Ammon's horn (tissue), 1 donor: ENCODE data around the gene PLA2G7.
A peak's percentile ranks its signal among the peaks of the same experiment; 100 is the strongest.
"Not testable (repeated sequence)": the region's sequence is repeated elsewhere in the genome, so short reads cannot be mapped to it uniquely, and the experiment has no call there.

Source experiments
- DNase-seq: peaks from one replicate; pipeline ENCODE4 v3.0.0-alpha.2; 2016; ENCODE audit warnings: low spot score

The PLA2G7 gene

DNA sequence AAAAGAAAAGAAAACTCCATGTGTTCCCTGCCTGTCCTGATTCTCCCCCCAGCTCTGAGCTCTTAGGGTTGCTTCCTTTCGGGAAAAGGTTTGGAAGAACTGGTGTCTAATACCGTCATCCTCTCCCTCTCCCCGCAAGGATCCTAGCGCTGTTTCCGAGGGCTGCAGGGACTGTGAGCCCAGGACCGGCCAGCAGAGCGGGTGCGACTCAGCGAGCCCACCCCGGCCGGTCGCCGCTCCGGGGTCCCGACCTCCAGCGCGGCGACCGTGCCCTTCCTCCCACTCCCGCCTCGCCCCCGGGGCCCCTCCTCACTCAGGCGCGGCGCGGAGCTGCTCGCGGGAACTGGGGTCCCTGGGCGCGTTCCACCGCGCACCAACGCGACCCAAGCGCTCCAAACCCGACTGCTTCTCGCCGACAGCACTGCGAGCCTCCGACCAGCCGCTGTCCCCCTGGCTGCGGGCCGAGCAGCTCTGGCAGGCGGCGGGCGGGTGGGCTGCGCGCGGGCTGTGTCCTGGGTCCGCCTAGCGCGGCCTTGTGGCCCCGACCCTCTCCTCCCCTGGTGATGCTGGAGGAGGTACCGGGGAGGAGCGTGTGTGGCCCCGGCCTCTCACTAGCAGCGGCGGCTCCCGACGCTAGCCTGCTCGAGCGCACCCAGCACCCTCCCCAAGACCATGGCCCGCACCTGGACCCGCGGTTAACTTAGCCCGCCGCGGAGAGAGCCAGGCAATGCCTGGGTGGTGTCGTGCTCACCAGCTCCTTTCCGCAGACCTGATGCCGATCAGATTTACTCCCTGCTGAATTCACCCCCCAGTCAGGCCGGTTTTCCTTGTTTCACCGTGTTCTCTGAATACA is at the start of gene PLA2G7:
Gene PLA2G7, minus strand, starts transcription at position 509 of the 853 bp plus-strand sequence. CDS start 12,484 bp downstream, outside the sequence.
- peak; percentile 32 for DNase-seq

DNA sequence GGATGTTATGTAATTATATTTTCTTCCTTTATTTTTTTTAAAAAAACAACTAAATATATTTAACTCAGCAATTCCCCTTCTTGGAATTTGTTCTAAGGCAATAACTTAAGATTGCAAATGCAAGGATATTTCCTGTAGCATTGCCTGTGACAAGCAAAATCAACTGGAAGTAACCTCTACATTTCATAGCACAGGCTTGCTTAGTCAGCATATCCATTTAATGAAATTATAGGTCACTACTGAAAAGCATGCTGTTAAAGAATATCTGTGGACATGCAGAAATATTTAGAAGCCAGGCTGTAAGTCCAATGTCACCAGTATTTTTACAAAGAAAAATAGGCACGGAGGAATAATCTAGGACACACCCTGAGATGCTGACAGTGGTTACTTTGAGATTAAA is 49.4 kb upstream of the PLA2G7 start:
- DNase-seq, result no peak

DNA sequence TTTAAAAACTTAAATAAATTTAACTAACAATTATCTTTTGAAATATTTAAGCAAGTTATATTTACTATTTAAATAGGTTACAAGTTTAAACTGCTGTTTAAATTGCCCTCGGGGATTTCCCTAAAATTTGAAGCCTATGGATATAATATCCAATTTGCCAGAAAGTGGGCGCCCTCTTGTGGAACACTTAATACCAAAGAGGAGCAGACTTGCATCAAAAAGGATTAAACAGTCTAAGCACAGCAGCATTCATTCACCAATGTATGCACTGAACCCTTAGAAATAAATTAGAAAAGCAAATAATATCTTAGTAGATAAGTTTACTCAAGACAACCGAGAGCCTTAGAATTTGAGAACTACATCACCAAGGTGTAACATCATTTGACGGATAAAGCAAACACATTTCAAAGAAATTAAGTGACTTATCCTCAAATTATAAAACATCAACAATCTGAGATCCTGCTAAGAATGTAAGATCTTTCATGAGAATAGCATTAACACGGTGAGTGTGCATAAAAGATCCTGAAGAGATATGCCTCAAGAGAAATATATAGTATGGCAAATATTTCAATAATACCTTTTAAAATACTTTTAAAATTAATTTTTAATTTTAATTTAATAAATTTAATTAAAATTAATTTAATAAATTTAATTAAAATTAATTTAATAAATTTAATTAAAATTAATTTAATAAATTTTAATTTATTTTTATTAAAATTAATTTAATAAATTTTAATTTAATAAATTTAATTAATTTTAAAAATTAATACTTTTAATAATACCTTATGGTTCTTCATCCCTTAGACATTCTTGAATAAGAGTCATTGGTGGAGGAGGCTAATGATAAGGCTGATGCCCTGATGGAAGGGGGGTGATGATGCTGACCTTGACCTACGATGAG is 46.6 kb upstream of the PLA2G7 start:
- peak; percentile 79 for DNase-seq

DNA sequence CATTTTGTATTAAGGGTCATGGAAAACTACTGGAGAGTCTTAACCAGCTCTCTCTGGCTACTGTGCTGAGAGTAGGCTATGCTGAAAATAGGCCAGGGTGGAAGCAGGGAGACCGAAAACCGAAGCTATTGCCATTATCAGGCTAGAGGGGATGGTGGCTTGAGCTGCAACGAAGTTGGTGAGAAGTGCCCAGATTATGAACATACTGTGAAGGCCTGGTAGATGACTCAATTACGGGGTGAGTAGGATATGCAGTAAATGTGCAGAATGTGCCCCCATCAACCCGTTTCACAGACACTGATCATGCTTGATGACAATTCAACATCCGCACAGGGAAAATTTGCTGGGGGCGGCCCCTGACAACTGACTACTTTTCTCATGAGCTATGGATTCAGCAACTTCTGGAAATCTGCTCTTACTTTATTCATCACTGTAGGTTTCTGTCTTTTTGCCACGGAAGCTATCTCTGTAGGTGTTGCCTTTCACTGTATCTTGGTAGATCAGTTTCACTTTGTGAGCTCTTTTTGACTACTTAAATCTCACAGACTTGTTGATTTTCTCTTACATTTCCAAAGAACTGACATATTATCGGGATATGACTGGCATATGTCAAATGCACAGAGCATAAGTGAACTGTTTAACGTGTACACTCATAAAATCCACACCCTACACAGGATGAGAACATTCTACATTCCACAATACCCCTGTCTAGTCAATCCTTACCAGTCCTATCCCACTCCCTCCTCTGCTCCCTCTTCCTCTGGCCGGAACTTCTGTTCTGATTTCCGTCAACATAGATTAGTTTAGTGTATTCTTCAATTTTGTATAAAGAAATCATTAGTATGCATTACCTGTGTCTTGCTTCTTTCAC is 42.5 kb upstream of the PLA2G7 start:
- DNase-seq, result no peak

DNA sequence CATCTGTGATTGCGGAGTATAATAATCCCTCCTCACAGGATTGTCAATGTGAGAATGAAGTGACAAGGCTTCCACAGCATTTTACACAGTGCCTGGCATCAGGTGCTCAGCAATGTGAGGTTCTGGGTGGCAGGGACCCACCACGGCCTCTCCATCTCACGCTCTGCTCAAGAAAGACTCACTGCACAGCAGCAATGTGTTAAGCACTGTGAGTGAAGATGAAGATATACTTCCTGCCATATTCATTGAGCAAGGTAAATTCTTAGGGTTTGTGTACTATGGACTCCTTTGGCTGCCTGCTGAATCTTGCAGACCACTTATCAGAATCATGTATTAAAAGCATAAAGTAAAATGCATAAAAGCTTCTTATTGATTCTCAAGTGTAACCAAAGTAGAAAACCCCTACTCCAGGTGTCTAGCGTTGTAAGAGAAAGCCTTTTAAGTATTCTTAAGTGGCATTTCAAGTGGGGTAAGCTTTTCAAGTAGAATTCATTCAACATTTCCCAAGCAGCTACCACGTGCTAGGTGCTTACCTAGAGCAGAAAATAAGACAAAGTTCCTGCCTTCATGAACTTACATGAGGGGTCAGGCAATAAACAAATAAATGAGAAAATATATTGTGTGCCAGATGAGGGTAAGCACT is 41.0 kb upstream of the PLA2G7 start:
- no peak for DNase-seq

DNA sequence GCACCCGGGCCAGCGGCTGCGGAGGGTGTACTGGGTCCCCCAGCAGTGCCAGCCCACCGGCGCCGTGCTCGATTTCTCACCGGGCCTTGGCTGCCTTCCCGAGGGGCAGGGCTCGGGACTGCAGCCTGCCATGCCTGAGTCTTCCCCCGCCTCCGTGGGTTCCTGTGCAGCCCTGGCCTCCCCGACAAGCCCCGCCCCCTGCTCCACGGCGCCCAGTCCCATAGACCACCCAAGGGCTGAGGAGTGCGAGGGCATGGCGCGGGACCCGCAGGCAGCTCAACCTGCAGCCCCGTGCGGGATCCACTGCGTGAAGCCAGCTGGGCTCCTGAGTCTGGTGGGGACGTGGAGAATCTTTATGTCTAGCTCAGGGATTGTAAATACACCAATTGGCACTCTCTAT is 39.6 kb upstream of the PLA2G7 start:
- not testable (repeated sequence) for DNase-seq

DNA sequence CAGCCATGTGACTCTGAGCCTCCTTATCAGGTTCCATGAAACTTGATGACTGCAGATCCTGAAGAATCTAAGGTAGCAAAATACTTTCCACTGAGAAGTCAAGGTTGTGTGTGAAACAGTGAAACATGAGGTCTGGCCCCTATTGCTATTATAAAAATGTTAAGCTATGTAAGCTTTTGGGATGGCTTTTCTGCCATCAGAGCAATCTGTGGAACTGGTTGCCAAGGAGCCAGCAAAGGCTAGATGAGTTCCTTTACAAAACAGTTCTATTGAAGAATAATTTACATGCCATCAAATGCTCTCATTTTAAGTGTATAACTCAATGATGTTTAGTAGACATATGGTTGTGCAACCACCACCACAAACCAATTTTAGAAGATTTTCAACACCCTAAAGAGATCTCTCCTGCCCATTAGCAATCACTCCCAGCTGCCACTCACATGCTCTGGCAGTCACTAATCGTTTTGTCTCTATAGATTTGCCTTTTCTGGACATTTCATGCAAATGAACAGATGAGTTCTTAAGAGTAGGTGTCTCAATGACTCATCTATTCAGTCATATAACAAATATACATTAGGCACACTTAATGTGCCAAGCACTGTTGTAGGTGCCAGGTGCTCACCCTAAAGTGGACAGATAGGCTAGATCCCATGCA is 38.2 kb upstream of the PLA2G7 start:
- no peak for DNase-seq

DNA sequence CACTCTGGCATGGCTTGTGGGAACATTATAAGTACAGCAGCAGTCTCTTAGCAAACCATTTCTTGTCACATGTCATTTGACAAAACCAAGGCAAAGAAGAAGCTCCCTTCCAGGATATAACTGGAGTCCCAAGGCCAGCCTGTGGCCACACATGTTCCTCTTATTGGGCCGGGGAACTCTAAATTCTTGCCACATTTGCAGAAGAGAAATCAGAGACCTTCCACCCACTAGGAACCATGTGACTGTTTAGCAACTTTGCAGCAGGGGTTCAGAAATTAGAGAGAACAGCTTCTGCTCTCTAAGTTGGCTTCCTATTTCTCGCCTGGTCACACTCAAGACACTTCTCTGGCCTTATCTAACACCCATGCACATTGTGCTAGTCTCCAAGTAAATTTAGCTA is 37.6 kb upstream of the PLA2G7 start:
- DNase-seq, result peak; percentile 67

DNA sequence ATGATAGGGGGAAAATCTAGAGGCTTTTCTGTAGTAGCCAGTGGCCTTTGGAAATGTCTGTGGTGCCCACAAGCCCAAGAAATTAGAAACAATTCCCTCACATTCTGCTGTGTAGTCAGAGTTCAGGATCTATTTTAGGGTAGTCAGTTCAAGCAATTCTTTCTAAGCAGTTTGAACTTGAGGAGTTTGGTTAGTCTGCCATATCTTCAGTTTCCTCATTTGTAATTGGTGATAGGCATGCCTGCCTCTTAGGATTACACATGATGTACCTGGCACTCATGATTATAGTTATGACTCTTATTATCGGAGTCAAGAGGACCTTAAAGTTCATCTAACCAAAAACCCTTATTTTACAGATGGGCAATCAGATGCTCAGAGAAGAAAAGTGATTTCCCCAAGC is 36.8 kb upstream of the PLA2G7 start:
- DNase-seq, result peak; percentile 7

DNA sequence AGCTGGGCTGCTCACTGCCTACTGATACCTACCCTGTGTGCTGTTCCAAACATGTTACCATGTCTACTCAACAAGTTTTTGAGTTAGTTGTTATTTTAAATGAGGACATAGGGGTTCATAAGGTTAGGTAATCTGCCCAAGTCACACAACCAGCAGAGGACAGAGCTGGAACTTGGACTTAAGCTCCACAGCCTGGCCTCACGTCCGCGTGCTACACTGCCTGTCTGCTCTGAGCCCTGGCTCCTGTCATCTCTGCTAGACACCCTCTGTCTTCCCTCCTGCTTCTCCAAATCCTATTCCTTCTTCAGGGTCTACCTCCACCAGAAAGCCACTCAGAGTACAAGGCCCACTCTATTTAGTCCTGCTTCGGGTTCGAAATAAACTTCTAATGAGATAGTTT is 29.8 kb upstream of the PLA2G7 start:
- no peak for DNase-seq

DNA sequence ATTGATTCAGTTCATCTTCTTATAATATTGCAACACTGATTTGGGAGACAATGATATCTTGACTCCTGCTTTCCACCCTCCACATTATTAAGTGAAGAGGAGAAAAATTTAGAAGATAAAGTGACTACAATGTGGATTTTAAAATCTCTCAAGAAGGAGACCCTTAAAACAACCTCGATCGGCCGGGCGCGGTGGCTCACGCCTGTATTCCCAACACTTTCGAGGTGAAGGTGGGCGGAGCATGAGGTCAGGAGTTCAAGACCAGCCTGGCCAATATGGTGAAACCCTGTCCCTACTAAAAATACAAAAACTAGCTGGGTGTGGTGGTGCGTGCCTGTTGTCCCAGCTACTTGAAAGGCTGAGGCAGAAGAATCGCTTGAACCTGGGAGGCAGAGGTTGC is 29.1 kb upstream of the PLA2G7 start:
- DNase-seq, result not testable (repeated sequence)

DNA sequence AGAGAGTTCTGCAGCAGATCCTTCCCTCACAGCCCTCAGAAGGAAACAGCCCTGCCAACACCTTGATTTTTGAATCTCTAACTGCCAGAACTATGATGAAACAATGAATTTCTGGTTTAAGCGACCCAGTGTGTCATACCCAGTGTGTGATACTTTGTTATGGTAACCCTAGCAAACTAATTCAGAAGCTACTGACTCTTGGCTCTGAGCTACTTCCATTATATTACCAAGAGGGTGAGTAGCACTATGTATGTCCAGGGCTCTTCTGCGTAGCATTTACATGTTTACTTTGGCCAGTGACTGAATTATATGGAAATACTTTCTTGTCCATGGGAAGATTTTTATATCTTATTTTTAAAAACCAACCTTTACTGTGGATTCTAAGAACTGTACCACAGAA is 28.3 kb upstream of the PLA2G7 start:
- DNase-seq, result no peak

DNA sequence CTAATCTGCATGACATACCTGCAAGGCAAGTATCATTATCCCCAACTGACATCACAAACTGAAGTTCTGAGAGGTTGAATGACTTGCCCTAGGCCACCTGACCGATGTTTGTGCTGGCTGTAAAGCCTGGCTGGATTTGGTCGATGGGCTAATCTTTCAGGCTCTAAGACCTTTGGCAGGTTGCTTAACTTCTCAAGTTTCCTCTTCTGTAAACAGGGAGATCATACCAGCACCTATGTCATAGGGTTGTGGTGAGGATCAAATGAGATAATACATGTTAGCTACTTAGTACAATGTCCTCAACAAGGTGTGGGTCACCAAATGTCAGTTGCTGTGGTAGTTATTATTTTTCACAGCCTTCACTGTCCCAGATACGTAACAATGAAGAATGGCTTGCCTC is 25.8 kb upstream of the PLA2G7 start:
- no peak for DNase-seq

DNA sequence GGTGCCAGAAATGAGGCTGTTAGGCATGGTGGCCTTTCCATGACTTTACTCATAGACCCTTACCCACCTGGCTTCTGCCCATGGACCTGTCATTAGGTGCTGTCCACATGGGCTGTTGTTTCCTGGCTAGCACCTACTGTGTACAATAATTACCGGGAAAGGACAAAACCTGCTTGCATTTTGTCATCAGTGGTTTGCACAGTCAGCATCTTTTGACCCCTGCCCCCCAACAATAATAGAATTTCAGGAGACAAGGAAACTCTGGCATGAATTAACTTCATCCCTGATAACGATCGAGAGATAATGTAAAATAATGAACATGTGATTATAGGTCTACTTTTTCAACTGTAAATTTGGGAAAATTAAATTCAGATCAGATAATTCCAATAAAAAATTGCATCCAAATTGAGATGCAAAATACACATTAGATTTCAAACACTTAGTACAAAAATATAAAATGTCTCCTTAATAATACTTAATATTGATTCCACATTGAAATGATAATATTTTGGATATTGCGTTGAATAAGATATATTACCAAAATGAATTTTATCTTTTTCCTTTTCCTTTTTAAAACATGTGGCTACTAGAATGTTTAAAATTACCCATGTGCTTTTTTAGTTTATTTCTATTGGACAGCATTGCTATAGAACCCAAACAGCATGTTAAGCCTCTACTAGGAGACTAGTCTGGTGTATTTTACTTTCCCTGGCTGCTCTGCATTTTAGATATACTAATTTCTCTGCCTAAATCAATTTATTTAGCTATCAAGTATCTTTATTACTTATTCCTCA is 24.0 kb upstream of the PLA2G7 start:
- DNase-seq, result no peak

DNA sequence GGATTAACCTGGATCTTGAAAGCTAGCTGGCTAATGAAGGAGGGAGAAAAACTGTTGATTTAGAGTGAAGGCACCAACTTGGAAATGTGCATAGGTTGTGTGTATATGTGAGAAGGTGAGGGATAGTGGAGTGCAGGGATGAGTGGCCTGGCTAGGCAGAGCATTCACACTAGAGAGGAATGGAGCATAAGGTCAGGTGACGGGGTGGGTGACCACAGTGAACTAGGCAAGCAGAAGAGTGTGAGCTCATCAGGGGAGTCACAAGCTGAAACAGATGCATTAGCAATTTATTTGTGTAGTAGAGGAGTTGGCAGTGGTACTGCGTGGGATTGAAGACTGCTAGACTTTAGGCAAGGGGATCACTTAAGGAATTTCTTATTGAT is 22.0 kb upstream of the PLA2G7 start:
- no peak for DNase-seq

DNA sequence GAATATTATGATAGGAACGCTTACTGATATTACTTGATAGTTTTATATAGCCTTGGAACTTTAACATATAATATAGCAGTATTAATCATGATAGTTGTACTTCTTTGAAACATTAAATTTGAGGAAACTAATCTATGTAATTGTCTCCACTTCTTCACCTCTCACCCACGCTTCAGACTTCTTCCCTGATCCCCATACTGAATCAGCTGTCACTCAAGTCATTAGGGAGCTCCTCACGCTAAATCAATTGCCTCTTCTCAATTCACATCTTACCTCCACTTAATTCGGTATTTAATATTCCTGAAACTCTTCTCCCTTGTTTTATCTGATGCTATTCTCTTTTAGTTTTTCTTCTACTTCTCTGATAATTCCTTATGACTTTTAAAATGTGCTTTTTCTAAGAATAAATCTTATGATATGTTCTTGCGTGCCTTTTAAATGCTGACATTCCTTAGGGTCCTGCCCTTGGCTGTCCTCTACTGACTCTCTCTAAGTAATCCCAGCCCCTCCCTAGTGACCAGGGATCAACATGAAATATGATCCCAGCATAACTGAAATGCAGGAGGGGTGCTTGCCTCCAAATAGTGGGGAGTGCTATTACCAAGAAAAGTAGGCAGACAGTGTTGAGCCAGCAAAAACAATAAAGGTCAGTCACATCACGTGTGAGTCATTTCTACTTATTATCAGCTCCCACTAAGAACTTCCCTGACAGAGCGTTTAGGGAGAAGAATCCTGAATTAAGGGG is 21.5 kb upstream of the PLA2G7 start:
- no peak for DNase-seq

DNA sequence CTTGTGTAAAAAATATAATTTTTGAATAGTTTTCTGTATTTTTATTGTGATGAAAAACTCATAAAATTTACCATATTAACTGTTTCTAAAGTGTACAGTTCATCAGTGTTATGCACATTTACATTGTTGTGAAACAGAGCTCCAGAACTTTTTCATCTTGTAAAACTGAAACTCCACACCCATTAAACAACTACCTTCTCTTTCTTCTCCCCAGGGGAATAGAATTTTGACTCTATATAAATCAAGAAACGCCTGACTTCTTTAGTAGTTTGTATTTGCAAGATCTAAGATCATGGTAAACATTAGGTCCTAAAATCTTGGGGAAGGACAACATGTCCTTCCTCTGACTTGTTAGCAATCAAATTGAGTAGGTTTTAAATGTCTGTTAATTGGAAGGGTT is 20.7 kb upstream of the PLA2G7 start:
- no peak for DNase-seq

DNA sequence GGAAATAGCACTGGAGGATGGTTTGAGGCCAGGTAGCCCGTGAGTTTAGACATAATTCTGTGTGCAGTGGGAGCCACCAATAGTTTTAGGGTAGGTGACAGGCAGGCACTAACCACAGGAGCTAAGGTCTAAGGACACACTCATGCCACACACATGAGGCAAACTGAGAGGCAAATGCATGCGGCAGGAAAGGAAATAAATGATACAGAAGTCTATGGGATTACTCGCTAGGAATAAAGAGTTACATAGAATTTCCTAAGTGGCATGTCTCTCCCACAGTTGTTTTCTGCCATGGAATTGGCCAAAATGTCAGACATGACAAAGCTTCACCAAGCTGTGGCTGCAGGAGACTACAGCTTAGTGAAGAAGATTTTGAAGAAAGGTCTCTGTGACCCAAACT is 16.5 kb upstream of the PLA2G7 start:
- no peak for DNase-seq

DNA sequence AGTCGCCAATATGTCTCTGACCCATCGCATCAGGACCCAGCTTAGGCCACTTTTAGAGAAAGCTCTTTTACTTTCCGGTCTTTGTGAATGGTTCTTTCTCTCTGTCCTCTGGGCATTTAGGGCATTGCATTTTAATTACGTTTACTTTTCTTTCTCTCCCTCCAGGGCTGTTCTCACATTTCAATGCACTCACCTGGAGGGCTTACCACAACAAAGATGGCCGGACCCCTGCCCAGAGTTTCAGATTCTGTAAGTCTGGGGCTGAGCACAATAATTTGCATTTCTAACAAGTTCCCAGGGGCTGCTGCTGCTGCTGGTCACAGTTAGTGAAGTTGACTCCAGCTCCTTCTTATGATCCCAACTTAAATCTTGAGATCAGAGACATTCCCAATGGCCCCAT is 14.6 kb upstream of the PLA2G7 start:
- no peak for DNase-seq
